HG02571 (cell line): ENCODE results near the gene RNF135.
"Not testable (repeated sequence)": the region's sequence is repeated elsewhere in the genome, so short reads cannot be mapped to it uniquely, and the experiment has no call there.

Experiments used
- ATAC-seq: cut with Tn5 transposase; IDR thresholded peaks from one replicate; pipeline ENCODE4 v1.9.1; 2021; ENCODE audit warnings: mild to moderate bottlenecking, moderate library complexity; ENCODE audit not compliant: unreplicated experiment

The RNF135 gene

DNA sequence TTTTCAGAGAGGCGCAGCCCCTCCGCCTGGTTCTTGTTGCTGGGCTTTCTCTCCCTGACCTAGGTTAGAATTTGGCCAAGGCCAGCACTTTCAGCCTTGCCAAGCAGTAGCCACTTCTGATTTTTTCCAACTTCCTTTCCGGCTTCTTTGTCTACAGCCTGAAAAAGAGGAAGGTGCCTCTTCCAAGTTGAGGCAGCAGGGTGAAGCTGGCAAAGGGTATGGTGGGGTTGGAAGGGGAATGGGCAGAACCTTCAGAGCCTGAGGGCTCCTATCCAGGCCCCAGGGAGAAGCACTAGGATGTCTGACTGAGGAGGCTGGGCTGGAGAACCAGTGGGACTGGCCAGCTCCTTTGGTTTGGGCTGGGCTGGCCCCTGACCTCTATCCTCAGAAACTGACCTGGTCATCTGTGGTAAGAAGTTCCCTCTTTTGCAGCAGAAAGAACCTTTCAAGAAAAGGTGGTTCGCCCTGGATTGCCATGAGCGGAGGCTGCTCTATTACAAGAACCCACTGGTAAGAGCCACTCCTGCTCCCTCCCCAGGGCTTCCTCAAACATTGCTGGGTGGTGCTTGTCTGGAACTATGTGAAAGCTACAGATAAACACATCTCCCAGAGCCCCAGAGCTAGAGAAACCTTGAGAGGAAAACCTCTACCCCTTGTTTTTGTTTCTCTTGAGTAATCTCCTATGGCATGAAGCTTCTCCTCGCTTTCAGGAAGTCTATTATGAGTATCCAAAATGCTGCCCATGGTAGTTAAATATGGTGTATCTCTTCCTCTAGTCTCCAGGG, 16.6 kb upstream of the RNF135 start:
- ATAC-seq: no peak

DNA sequence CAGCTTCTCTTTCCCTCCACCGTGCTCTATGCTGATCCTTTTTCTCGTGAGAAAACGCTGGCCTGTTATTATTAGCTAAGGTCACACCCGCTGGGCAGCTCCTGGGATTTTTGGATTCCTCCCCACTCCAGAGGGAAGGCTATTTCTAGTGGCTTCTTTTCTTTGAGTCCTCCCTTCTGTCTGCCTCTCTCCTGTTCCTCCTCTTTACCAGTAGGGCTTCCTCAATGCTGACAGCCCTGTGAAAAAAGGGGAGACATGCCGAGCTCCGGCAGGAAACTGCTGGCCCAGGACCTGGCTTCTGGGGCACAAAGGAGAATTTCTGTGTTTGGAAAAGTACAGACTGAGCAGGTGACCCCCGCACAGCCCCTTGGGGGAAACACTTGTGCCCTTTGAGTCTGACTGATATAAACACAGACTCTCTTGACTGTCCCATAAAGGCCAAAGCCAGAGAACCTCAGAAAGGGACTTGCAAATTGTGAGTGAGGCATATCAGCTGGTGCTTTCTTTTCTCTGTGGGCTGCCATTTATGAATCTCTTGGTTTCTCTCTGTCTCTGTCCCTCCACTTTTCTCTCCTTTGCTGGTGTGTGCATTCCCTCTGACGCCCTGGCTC, 14.0 kb upstream of the RNF135 start:
- no peak for ATAC-seq

DNA sequence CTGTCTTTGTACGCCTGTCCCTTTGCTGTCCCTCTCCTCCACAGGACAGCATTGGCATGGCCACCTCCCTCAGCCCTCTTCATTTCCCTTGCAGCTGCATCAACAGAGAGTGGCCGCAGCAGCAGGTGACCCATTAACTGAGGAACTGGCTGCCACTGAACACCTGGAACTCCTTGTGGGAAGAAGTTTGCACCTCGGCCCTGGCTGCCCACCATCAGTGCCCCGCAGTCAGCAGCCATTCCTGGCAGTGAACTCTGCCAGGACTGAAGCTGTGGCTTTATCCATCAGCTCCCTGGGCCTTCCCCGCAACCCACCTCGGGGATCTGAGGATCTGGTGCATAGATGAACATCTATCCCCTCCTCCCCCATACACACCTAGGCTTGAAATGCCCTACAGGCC, 13.1 kb upstream of the RNF135 start:
- ATAC-seq: no peak

DNA sequence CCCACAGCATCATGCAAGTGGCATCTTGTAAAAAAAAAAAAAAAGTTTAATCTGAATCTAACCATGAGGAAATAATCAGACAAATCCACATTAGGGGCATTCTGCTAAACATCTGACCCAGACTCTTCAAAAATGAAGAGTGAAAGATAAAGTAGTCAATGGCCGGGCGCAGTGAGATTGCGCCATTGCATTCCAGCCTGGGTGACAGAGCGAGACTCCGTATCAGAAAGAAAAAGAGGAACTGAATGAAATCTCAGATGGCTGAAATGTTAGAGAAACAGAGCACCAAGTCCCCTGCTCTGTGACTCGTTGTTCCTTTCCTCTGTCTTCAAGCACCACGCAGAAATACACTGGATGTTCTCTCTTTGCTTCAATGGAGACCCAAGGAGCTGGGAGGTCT, 12.7 kb upstream of the RNF135 start:
- ATAC-seq: no peak

DNA sequence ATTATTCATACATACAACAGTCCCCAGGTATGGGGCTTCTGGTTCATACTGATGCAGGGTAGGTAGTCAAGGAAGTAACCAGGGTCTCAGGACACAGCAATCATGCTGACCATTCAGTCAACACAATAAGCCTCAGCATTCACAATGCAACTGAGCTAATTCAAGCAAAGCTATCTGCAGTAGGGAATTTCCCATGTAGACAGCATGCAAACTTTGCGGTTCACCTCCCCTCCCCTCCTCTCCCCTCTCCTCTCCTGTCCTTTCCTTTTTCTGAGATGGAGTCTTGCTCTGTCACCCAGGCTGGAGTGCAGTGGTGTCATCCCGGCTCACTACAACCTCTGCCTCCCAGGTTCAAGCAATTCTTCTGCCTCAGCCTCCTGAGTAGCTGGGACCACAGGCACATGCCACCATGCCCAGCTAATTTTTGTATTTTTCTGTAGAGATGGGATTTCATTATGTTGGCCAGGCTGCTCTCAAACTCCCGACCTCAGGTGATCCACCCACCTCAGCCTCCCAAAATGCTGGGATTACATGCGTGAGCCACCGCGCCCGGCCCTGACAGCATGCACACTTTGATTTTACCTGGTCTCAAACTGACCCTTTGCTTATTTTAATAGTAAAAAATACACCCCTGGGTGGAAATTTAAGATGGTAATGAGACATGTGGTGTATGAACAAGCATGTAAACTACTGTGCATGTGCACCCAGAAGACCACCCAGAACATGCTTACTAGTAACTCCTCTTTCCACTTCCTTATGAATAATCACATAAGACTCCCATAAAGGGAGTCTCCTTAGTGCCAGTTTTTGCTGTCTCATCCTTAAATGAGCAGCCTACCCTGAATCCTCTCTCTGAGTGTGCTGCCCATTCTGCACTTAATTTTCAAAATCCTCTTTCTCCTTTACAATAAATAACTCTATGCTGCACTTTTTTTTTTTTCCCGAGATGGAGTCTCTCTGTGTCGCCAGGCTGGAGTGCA, 9.3 kb upstream of the RNF135 start:
- no peak for ATAC-seq

DNA sequence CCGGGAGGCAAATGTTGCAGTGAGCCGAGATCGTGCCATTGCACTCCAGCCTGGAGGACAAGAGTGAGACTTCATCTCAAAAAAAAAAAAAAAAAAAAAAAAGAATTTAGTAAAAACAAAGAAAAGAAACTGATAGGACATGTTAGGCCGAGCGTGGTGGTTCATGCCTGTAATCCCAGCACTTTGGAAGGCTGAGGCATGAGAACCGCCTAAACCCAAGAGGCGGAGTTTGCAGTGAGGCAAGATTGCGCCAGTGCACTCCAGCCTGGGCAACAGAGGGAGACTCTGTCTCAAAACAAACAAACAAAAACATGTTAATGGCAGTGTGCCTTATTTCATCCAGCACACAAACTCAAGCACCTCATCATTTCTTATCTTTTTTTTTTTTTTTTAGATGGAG, 6.5 kb upstream of the RNF135 start:
- not testable (repeated sequence) for ATAC-seq

DNA sequence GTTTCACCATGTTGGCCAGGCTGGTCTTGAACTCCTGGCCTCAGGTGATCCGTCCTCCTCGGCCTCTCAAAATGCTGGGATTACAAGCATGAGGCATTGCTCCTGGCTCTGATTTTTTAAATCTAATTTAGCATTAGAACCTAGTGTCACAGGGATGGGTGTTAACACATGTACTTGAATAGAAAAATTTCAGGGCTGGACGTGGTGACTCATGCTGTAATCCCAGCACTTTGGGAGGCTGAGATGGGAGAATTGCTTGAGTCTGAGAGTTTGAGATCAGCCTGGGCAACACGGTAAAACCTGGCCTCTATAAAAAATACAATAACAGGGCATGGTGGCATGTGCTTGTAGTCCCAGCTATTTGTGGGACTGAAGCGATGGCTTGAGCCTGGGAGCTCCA, 6.0 kb upstream of the RNF135 start:
- ATAC-seq: no peak

DNA sequence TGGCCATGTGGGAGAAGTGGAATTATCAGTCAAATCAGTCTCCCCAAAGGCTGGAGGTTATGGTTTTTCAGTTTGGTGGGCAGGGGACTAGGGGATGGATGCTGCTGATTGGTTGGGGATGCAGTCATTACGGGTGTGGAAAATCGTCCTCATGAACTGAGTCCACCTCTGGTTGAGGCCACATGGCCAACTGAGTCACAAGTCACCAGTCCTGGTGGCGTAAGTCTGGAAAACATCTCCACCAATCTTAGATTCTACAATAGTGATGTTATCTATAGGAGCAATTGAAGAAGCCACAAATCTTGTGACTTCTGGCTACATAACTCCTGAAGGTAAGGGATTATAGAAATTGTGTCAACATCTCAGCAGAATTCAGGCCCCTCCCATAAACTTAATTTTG, 5.2 kb upstream of the RNF135 start:
- ATAC-seq: no peak

DNA sequence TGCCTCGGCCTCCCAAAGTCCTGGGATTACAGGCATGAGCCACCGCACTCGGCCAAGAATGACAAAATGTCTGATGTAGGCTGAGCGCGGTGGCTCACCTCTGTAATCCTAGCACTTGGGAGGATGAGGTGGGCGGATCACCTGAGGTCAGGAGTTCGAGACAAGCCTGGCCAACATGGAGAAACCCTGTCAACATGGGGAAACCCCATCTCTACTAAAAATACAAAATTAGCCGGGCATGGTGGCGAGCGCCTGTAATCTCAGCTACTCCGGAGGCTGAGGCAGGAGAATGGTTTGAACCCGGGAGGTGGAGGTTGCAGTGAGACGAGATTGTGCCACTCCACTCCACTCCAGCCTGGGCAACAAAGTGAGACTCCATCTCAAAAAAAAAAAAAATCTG, 2.9 kb upstream of the RNF135 start:
- not testable (repeated sequence) for ATAC-seq

DNA sequence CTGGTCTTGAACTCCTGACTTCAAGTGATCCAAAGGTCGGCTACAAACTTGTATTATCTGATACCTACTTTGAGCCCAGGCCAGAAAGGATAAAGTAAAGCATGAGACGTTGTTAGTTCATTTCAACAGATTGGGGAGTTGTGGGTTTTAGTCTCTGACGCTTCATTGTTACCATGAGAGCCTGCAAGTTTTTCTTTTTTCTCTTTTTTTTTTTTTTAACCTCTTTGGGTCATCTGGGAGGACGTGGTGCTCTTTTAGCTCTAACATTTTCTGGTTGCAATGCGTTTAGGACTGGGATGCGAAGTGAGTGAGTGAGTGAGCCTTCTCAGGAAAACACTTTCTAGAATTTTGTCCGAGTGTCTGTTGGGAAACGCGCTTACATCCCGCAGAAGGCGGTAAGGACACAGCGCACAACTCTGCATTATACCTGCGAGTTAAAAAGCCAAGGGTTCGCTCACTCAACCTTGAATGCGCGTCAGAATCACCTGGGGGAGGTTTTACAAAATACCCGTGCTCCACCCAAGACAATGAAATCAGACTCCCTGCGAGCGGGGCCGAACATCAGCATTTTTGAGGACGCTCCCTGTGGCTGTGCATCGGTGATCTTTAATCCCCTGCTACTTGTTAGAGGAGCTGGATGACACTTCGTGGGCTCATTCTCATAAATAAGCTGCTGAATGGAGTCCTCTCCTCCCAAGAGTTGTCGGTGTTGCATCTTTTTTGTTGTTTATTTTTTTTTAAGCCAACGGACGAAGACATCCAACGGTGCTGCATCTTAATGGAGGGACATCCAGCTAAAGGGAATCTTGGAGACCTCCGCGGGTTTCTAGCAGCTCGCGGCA, 629 bp upstream of the RNF135 start:
- ATAC-seq: peak; percentile 3

DNA sequence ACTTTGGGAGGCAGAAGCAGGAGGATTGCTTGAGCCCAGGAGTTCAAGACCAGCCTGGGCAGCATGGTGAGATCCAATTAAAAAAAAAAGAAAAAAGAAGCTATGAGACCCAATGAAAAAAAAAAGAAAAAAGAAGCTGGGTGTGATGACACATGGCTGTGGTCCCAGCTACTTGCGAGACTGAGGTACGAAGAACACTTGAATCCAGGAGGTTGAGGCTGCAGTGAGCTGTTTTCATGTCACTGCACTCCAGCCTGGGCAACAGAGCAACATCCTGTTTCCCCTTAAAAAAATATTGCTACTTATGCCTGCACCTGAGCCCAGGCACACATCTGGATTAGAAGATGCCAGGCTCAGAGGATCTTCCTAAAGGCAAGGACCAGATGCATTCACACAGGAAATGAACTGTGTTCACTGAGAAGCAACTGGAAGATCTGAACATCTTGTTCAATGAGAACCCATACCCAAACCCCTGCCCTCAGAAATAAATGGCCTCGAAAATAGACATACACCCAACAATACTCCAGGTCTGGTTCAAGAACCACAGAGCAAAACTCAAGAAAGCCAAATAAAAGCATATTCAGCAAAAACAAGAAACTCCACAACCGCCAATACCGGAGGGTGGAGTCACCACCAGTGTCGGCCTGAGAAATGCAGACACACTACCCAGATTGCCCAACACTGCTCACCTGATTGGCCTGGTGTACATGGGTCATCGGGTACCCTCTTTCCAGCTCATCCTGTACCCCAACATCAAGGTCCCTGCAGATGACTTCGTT, 4.4 kb downstream of the RNF135 start:
- ATAC-seq: no peak

DNA sequence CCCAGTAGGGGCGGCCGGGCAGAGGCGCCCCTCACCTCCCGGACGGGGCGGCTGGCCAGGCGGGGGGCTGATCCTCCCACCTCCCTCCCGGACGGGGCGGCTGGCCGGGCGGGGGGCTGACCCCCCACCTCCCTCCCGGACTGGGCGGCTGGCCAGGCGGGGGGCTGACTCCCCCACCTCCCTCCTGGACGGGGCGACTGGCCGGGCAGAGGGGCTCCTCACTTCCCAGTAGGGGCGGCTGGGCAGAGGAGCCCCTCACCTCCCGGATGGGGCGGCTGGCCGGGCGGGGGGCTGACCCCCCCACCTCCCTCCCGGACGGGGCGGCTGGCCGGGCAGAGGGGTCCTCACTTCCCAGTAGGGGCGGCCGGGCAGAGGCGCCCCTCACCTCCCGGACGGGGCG, 9.1 kb downstream of the RNF135 start:
- ATAC-seq: not testable (repeated sequence)

DNA sequence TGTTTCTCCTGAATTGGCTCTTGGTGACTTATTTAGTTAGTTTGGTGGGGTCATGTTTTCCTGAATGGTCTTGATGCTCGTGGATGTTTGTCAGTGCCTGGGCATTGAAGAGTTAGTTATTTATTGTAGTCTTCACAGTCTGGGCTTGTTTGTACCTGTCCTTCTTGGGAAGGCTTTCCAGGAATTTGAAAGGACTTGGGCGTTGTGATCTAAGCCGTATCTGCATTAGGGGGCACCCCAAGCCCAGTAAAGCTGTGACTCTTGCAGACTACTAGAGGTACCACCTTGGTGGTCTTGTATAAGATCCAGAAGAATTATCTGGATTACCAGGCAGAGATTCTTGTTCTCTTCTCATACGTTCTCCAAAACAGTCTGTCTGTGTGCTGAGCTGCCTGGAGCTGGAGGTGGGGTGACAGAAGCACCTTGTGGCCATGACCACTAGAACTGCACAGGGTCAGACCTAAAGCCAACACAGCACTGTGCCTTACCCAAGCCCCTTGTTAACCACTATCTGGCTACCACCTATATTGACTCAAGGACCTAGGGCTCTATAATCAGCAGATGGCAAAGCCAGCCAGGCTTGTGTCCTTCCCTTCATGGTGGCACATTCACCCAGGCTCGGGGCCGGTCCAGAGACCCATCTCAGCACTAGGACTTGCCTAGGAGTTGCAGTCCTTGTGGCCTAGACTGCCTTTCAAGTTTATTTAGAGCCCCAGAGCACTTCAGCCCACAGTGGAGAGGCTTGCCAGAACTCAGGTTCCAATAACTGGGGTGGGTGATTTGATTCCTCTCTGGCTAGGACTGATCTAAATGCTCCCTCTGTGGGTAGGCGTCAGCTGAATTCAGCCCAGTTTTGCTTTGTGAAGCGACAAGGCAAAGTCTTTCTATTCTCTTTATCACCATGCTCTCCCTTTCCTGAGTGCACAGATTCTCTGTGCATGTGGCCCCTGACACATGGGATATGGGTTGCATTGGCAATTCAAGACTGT, 11.0 kb downstream of the RNF135 start:
- ATAC-seq: no peak

DNA sequence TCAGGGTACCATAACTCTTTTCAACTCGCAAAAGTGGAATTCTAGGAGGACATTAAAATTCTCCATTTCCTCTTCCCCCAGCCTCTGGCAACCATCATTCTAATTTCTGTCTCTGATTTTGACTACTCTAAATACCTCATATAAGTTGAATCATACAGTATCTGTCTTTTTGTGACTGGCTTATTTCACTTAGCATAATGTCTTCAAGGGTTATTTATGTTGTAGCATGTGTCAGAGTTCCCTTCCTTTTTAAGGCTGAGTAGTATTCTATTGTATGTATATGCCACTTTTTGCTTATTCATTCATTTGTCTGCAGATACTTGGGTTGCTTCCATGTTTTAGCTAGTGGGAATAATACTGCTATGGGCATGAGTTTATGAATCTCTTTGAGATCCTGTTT, 12.0 kb downstream of the RNF135 start:
- no peak for ATAC-seq

DNA sequence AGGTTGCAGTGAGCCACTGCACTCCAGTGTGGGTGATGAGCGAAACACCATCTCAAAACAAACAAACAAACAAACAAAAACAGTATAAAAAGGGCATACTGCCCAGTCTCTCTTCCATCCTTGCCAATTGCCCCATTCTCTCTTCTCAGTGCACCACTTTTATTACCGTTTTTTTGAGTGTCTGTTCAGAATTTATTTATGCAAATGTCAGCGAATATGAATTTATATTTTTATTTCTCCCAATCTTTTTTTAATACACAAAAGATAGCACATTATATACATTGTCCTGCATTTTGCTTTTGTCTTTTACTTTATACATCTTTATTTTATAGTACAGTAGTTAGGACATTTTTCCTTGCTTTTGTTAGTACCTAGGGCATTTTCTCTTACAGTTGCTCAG, 19.6 kb downstream of the RNF135 start:
- no peak for ATAC-seq

DNA sequence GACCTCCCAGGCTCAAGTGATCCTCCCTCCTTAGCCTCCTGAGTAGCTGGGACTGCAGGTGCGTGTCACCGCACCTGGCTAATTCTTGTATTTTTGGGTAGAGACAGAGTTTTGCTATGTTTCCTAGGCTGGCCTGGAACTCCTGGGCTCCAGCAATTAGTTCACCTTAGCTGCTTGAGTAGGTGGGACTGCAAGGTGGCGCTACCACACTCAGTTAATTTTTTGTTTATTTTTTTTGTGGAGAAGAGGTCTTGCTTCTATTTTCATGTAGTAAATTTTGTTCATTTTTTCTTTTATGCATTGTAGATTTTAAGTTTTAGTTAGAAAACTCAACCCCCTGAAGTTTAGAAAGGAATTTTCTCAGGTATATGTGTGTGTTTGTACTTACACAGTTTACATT, 21.7 kb downstream of the RNF135 start:
- no peak for ATAC-seq

DNA sequence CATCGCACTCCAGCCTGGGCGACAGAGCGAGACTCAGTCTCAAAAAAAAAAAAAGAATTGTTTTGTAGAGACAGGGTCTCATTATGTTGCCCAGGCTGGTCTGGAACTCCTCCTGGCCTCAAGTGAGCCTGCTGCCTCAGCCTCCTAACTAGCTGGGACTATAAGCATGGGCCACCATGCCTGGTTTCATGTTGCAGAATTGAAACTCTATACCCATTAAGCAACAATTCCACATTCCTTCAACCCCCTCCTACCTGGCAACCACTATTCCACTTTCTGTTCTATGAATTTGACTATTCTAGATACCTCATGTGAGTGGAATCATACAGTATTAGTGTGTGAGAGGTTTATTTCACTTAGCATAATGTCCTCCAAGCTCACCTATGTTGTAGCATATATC, 24.5 kb downstream of the RNF135 start:
- no peak for ATAC-seq

DNA sequence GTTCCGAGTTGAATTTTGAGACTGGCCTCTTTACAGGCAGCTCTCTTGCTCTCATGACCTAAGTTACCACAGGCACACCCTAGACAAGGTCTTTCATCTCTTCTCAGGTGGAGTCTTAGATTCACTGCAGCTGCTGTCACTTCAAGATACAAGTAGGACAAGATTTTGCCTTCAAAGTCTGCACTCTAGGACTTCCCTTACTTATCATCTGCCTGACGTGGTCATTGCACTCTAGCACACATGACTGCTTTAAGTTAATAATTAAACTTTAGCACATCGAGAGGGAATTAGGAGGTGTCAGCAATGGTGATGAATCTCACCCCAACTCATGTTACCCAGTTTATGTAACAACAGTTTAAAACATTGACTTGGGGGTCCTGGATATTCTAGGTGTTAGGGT, 25.6 kb downstream of the RNF135 start:
- no peak for ATAC-seq

DNA sequence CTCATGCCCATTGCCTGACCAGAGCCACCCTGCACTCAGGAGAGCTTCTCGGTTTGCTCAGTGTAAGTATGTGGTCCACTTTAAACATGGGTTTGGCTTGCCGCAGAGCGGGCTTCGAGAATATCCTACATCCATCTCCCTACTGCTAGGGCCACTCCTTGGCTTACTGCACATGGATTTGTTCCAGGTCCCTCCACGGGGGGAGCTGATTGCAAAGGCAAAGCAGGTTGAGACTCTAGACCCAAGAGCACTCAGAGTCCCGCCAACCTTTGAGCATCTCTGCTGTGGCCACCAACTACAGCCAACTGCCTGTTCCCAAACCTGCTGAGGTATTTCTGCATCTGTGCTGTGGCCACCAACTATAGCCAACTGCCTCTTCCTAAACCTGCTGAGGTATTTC, 26.4 kb downstream of the RNF135 start:
- no peak for ATAC-seq
